CD14-positive monocyte (primary cell): ENCODE data around the gene P2RY11. TPM values are rescaled to one million over a fixed set of nuclear protein-coding genes. Genes with fewer than 3 reads are reported as not detected.

Experiments used
- DNase-seq, 3 donors: peaks; one replicate each; pipeline ENCODE4 v3.0.0-alpha.2; 2011 to 2022
- H2AFZ ChIP-seq: 2 replicates; pipeline ENCODE4 v1.6.0; 2012; ENCODE audit warnings: mild to moderate bottlenecking, low read depth, low read length, inconsistent platforms; ENCODE audit not compliant: insufficient read depth, poor library complexity, severe bottlenecking
- H3K27ac ChIP-seq, 2 donors: 1 replicate in 1 of 2; 2 replicates in 1 of 2; pipeline ENCODE4 v1.5.1; 2012 to 2013; ENCODE audit warnings: low read length in 2 of 2, control low read depth in 1 of 2, inconsistent platforms in 1 of 2, low read depth in 1 of 2, mild to moderate bottlenecking in 1 of 2
- H3K27me3 ChIP-seq, 2 donors: one replicate each; pipeline versions ENCODE4 v1.6.0 to v1.6.1; 2011 to 2013; ENCODE audit warnings: low read length in 2 of 2; ENCODE audit not compliant: control insufficient read depth in 2 of 2, insufficient read depth in 2 of 2
- H3K36me3 ChIP-seq, 2 donors: replicated peaks in 1 of 2; 1 replicate in 1 of 2; 2 replicates in 1 of 2; pipeline versions ENCODE4 v1.5.1 to v1.6.1; 2012 to 2013; ENCODE audit warnings: low read length in 2 of 2, control low read depth in 1 of 2, inconsistent platforms in 1 of 2, mild to moderate bottlenecking in 1 of 2; ENCODE audit not compliant: insufficient read depth in 2 of 2, control insufficient read depth in 1 of 2
- H3K4me1 ChIP-seq, 2 donors: 1 replicate in 1 of 2; 2 replicates in 1 of 2; pipeline versions ENCODE4 v1.5.1 to v1.6.1; 2012 to 2013; ENCODE audit warnings: low read length in 2 of 2, control low read depth in 1 of 2, inconsistent platforms in 1 of 2, mild to moderate bottlenecking in 1 of 2, moderate library complexity in 1 of 2; ENCODE audit not compliant: insufficient read depth in 2 of 2, control insufficient read depth in 1 of 2
- H3K4me2 ChIP-seq: replicated peaks from 2 replicates; pipeline ENCODE3; 2012; ENCODE audit warnings: low read length, moderate library complexity, mild to moderate bottlenecking; ENCODE audit not compliant: poor library complexity, severe bottlenecking; ENCODE audit errors: extremely low read depth
- H3K4me3 ChIP-seq, 3 experiments: fragments of 200-600 bp in 1 of 3; sonication (generic) in 1 of 3; replicated peaks in 1 of 3; 1 replicate in 2 of 3; 2 replicates in 1 of 3; pipeline ENCODE4 v1.5.1; 2011 to 2013; ENCODE audit warnings: low read length in 3 of 3, mild to moderate bottlenecking in 3 of 3, control low read depth in 2 of 3, low read depth in 2 of 3, inconsistent platforms in 1 of 3, moderate library complexity in 1 of 3
- H3K79me2 ChIP-seq: 2 replicates; pipeline ENCODE4 v1.6.0; 2012; ENCODE audit warnings: mild to moderate bottlenecking, control low read depth, inconsistent platforms, low read length, moderate library complexity; ENCODE audit not compliant: insufficient read depth
- H3K9ac ChIP-seq: 2 replicates; pipeline ENCODE4 v1.6.0; 2017; ENCODE audit warnings: low read length, mild to moderate bottlenecking; ENCODE audit not compliant: insufficient read depth, poor library complexity, severe bottlenecking
- H3K9me3 ChIP-seq, 2 donors: replicated peaks in 1 of 2; 1 replicate in 1 of 2; 2 replicates in 1 of 2; pipeline versions ENCODE4 v1.5.1 to v1.6.1; 2012 to 2013; ENCODE audit warnings: low read length in 2 of 2, control low read depth in 1 of 2; ENCODE audit not compliant: control insufficient read depth in 1 of 2, insufficient read depth in 1 of 2
- H4K20me1 ChIP-seq: 2 replicates; pipeline ENCODE4 v1.6.0; 2012; ENCODE audit warnings: mild to moderate bottlenecking, low read length, control low read depth, moderate library complexity; ENCODE audit not compliant: insufficient read depth
- H3K27ac Mint-ChIP-seq, 7 donors: one replicate each; pipeline ENCODE4 v1.8.0; 2020; ENCODE audit warnings: mild to moderate bottlenecking in 7 of 7, mixed read lengths in 7 of 7, moderate library complexity in 6 of 7, inconsistent platforms in 2 of 7
- H3K27me3 Mint-ChIP-seq, 3 donors: one replicate each; pipeline ENCODE4 v1.8.0; 2021 to 2022; ENCODE audit warnings: low read depth in 3 of 3, mild to moderate bottlenecking in 3 of 3, mixed read lengths in 3 of 3, moderate library complexity in 3 of 3, inconsistent platforms in 1 of 3
- H3K36me3 Mint-ChIP-seq, 2 donors: one replicate each; pipeline ENCODE4 v1.8.0; 2020; ENCODE audit warnings: mixed read lengths in 2 of 2, inconsistent platforms in 1 of 2, mild to moderate bottlenecking in 1 of 2
- H3K4me1 Mint-ChIP-seq: one replicate; pipeline ENCODE4 v1.8.0; 2020; ENCODE audit warnings: mild to moderate bottlenecking, mixed read lengths
- H3K4me3 Mint-ChIP-seq, 2 donors: one replicate each; pipeline ENCODE4 v1.8.0; 2020; ENCODE audit warnings: mild to moderate bottlenecking in 2 of 2, mixed read lengths in 2 of 2, moderate library complexity in 1 of 2
- H3K9me3 Mint-ChIP-seq, 7 donors: one replicate each; pipeline ENCODE4 v1.8.0; 2020 to 2022; ENCODE audit warnings: mixed read lengths in 7 of 7, mild to moderate bottlenecking in 6 of 7, moderate library complexity in 6 of 7, inconsistent platforms in 2 of 7
- WGBS: methylation state at CpG from one replicate; pipeline ENCODE4 v1.1.5; 2013; ENCODE audit warnings: missing lambda C conversion rate; ENCODE audit not compliant: insufficient coverage; 5-methylcytosine and 5-hydroxymethylcytosine counted together
- intact Hi-C, 2 donors: fragments of 100-400 bp; cut with micrococcal nuclease; formaldehyde crosslinking; loops; one replicate each; pipeline versions ENCODE4 v1.15.0 to v1.15.1; 2023
- polyA plus RNA-seq, 3 donors: library from polyadenylated mRNA; depleted of rRNA in 1 of 3; unstranded in 2 of 3; stranded (reverse) in 1 of 3; fragments of 300-500 nt in 2 of 3; fragments of >200 nt in 1 of 3; fragmentation: Illumina TruSeq in 2 of 3; gene quantifications; 1 replicate in 2 of 3; 2 replicates in 1 of 3; pipeline ENCODE4 v1.2.3, GENCODE V29; 2012 to 2021
- TF ChIP-seq, protein P1 (sequence below): fragments of 200-600 bp; IDR thresholded peaks from one replicate; pipeline ENCODE4 v1.8.0; 2022; ENCODE audit warnings: antibody characterized with exemption, mild to moderate bottlenecking

Gene P2RY11
- polyA plus RNA-seq, 3 donors = 0.50 to 10.0 (median 0.69) TPM

DNA sequence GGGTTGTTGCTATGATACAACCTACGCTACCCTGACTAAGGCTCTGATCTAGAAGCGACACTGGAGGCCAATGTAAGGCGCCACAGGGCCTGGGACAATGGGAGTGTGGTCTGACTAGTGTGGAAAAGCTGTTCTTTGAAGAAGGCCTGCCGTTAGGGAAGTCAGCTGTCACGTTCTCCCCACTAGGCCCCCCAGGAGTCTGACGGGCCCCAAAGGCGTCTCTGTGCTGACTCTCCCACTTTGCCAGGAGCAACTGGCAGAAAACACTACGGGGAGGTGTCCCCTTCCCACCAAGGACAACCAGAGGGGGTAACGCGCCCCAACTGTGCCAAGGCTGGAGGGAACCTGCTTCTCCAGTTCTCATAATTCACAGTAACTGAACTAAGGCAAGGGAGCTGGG lies 33.5 kb downstream of the P2RY11 start:
- Histone ChIP-seq H3K36me3 (peaks cover 83 to 90% of the 10 kb centered on the region in 2 donors), H3K27ac (peak overlapping the region in 1 of 2 donors; percentile 51), H3K27me3 (no peaks in the 10 kb centered on the region), H3K4me2 (no peak overlapping the region), H2AFZ (no peak overlapping the region), H3K79me2 (peaks cover 9% of the 10 kb centered on the region), H3K9ac (no peak overlapping the region), H3K4me1 (no peaks in the 10 kb centered on the region), H3K4me3 (no peak overlapping the region), H3K9me3 (no peaks in the 10 kb centered on the region), H4K20me1 (no peaks in the 10 kb centered on the region)
- H3K27me3 Mint-ChIP-seq = no peaks in the 10 kb centered on the region
- peaks cover 76 to 100% of the 10 kb centered on the region in 2 donors for H3K36me3 Mint-ChIP-seq
- no peak for DNase-seq
- TF ChIP-seq, protein P1, sequence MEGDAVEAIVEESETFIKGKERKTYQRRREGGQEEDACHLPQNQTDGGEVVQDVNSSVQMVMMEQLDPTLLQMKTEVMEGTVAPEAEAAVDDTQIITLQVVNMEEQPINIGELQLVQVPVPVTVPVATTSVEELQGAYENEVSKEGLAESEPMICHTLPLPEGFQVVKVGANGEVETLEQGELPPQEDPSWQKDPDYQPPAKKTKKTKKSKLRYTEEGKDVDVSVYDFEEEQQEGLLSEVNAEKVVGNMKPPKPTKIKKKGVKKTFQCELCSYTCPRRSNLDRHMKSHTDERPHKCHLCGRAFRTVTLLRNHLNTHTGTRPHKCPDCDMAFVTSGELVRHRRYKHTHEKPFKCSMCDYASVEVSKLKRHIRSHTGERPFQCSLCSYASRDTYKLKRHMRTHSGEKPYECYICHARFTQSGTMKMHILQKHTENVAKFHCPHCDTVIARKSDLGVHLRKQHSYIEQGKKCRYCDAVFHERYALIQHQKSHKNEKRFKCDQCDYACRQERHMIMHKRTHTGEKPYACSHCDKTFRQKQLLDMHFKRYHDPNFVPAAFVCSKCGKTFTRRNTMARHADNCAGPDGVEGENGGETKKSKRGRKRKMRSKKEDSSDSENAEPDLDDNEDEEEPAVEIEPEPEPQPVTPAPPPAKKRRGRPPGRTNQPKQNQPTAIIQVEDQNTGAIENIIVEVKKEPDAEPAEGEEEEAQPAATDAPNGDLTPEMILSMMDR = no peak
- 88% methylated on average over 4 of the region's 10 CpGs for WGBS
- no peaks in the 10 kb centered on the region for H3K9me3 Mint-ChIP-seq
- intact Hi-C loops = no loop called here
- peak overlapping the region in 3 of 7 donors; percentile 36 to 72 (median 50) for H3K27ac Mint-ChIP-seq
- no peaks in the 10 kb centered on the region for H3K4me1 Mint-ChIP-seq
- H3K4me3 Mint-ChIP-seq = no peak overlapping the region

DNA sequence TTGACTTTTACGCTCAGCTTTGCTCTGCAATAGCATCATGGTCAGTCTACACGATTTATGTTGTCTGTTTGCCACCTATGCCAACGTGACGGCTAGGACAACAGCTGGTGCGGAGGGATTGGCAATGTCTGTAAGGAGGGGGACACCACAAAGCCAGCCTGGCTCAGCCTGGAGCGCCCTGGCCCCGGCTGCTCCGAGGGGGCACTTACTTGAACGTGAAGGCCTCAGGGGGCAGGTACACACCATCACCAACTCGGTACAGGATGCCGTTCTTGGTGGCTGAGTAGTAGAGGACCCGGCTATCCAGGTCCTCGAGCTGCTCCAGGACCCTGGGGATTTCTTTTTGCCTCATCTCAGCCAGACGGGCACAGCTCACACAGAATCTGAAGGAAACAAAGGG lies 34.6 kb downstream of the P2RY11 start:
- Histone ChIP-seq H3K79me2 (peaks cover 9% of the 10 kb centered on the region), H3K9me3 (no peaks in the 10 kb centered on the region), H2AFZ (no peak overlapping the region), H4K20me1 (no peaks in the 10 kb centered on the region), H3K9ac (no peak overlapping the region), H3K4me2 (no peak overlapping the region), H3K27ac (no peak overlapping the region), H3K4me3 (no peak overlapping the region), H3K36me3 (peaks cover 83 to 90% of the 10 kb centered on the region in 2 donors), H3K4me1 (no peaks in the 10 kb centered on the region), H3K27me3 (no peaks in the 10 kb centered on the region)
- Mint-ChIP-seq H3K36me3 (peaks cover 77 to 100% of the 10 kb centered on the region in 2 donors), H3K27ac (peak overlapping the region in 4 of 7 donors; percentile 10 to 72 (median 29)), H3K4me1 (no peaks in the 10 kb centered on the region), H3K9me3 (no peaks in the 10 kb centered on the region), H3K27me3 (no peaks in the 10 kb centered on the region), H3K4me3 (no peak overlapping the region)
- intact Hi-C loops = no loop called here
- TF ChIP-seq, protein P1 = no peak
- no peak for DNase-seq
- WGBS = 99% methylated on average over 8 of the region's 14 CpGs
